Esophagus muscularis mucosa (tissue), 4 donors: Measurements from ENCODE around the gene RNF19B.

Experiments
- EP300 ChIP-seq: sonication (generic); formaldehyde crosslinking; IDR thresholded peaks from one replicate; pipeline ENCODE4 v1.6.1; 2017; ENCODE audit warnings: antibody characterized with exemption
- POLR2A ChIP-seq: fragments of 450-650 bp; IDR thresholded peaks from one replicate; pipeline ENCODE4 v1.6.1; 2017; ENCODE audit warnings: antibody characterized with exemption, moderate library complexity, mild to moderate bottlenecking, low read depth
- POLR2AphosphoS5 ChIP-seq, 2 donors: sonication (generic); formaldehyde crosslinking; IDR thresholded peaks; one replicate each; pipeline ENCODE4 v1.6.1; 2017; ENCODE audit warnings: antibody characterized with exemption in 2 of 2
- TF ChIP-seq, protein P1 (sequence below), 3 experiments: fragments of 200-600 bp in 2 of 3; fragments of 450-650 bp in 1 of 3; sonication (generic) in 2 of 3; IDR thresholded peaks; one replicate each; pipeline ENCODE4 v1.5.1; 2017 to 2019; ENCODE audit warnings: antibody characterized with exemption in 3 of 3, mild to moderate bottlenecking in 2 of 3, moderate library complexity in 1 of 3

DNA sequence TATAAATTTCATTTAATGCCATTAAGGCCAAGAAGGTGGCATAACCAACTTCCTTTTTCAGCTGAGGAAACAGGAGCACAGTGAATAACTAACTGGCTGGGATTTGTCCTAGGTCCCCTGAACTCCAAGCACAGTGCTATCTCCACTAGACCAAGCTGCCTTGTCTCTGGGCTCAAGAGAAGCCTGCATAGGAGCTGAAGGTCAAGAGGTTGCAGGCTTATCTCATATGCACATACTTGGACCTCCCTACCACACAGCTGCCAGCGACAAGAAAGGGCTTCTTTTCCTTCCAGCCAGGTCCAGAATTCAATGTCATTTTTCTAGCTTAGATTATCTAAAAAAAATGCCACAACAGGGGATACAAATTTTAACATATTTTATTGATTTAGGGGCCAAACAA, 45.0 kb upstream of the RNF19B start:
- TF ChIP-seq POLR2A (no peak), EP300 (no peak), POLR2AphosphoS5 (IDR thresholded peaks at IDR 0.05) (no peak)
- TF ChIP-seq, protein P1, sequence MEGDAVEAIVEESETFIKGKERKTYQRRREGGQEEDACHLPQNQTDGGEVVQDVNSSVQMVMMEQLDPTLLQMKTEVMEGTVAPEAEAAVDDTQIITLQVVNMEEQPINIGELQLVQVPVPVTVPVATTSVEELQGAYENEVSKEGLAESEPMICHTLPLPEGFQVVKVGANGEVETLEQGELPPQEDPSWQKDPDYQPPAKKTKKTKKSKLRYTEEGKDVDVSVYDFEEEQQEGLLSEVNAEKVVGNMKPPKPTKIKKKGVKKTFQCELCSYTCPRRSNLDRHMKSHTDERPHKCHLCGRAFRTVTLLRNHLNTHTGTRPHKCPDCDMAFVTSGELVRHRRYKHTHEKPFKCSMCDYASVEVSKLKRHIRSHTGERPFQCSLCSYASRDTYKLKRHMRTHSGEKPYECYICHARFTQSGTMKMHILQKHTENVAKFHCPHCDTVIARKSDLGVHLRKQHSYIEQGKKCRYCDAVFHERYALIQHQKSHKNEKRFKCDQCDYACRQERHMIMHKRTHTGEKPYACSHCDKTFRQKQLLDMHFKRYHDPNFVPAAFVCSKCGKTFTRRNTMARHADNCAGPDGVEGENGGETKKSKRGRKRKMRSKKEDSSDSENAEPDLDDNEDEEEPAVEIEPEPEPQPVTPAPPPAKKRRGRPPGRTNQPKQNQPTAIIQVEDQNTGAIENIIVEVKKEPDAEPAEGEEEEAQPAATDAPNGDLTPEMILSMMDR (IDR thresholded peaks at IDR 0.05) = no peak
